GM19035 (cell line): Measurements from ENCODE around the gene PRADC1.

ENCODE experiments used
- ATAC-seq: cut with Tn5 transposase; IDR thresholded peaks from one replicate; pipeline ENCODE4 v1.9.1; 2021; ENCODE audit not compliant: unreplicated experiment

PRADC1 gene

DNA sequence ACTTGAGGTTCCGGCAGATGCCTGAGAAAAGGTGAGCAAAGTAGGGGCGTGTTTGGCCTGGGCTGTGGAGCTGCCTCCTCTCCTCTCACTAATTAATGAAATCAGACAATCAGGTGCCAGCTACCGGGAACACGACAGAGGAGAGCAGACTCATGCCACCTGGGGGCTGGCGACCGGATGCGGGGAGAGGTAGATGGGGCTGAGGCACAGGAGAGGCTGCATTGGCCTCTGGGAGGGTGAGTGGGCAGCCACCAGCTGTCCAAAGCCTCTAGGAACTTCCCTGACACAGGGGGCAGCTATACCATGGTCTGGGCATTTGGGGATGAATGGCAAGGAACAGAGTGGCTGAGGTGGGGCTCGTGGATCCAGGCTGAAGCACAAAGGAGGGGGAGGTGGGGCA lies 26.2 kb upstream of the PRADC1 start:
- ATAC-seq = no peak

- no peak for ATAC-seq
Measured at GRCh38 chr2:73258913-73259215, 25.8 kb upstream of the PRADC1 start.

- no peak for ATAC-seq
Measured at GRCh38 chr2:73258186-73258912, 25.3 kb upstream of the PRADC1 start.

GRCh38 chr2:73257425-73258125 lies 24.5 kb upstream of the PRADC1 start:
- ATAC-seq = no peak

DNA sequence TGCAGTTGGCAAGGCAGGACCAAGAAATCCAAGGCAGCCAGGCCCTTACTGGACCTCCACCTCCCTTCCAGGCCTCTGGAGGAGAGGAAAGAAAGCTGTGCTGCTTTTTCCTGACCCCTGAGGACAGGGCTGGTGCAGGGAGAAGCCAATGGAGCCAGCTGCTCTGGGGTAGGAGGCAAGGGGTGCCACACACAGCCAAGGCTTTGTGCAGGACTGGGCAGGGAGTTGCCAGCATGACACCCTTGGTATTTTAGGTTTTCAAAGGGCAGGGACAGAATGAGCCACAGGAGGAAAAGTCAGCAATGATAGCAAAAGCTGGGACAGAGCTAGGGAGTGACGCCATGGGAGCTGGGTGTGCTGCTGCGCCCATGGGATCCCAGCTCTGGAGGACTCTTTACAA lies 24.0 kb upstream of the PRADC1 start:
- no peak for ATAC-seq

GRCh38 chr2:73256618-73256922 lies 23.5 kb upstream of the PRADC1 start:
- no peak for ATAC-seq

GRCh38 chr2:73255907-73256617 lies 23.0 kb upstream of the PRADC1 start:
- ATAC-seq = no peak

- no peak for ATAC-seq
Measured at GRCh38 chr2:73255007-73255644, 22.1 kb upstream of the PRADC1 start.

- ATAC-seq = no peak
Measured at GRCh38 chr2:73254343-73255006, 21.4 kb upstream of the PRADC1 start.

- ATAC-seq = no peak
Measured at GRCh38 chr2:73253901-73254300, 20.9 kb upstream of the PRADC1 start.

- ATAC-seq = no peak
Measured at GRCh38 chr2:73253400-73253799, 20.4 kb upstream of the PRADC1 start.

DNA sequence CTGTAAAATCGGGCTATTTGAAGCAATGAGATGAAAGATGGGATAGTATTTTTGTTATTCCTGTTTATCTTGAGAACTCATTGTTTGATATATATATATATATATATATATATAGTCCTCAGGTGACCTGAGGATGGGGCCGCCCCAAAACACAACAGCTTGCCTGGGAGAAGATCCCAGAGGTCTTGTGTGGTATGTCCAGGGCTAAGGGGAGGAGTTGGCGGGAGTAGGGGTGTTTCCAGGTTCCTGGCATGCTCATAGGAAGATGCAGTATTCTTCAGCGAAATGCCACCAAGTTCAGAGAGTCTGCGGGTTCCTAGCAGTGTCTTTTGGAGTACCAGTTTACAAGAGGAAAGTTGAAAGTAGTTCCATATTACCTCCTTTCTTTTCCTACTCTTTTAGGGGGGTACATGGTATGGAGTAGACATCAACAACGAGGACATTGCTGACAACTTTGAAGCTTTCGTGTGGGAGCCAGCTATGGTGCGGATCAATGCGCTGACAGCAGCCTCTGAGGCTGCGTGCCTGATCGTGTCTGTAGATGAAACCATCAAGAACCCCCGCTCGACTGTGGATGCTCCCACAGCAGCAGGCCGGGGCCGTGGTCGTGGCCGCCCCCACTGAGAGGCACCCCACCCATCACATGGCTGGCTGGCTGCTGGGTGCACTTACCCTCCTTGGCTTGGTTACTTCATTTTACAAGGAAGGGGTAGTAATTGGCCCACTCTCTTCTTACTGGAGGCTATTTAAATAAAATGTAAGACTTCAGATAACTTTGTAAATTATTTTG lies 19.4 kb upstream of the PRADC1 start:
- ATAC-seq = no peak

GRCh38 chr2:73250872-73251846 lies 18.1 kb upstream of the PRADC1 start:
- no peak for ATAC-seq

- ATAC-seq = no peak
Measured at GRCh38 chr2:73249636-73250035, 16.6 kb upstream of the PRADC1 start.

DNA sequence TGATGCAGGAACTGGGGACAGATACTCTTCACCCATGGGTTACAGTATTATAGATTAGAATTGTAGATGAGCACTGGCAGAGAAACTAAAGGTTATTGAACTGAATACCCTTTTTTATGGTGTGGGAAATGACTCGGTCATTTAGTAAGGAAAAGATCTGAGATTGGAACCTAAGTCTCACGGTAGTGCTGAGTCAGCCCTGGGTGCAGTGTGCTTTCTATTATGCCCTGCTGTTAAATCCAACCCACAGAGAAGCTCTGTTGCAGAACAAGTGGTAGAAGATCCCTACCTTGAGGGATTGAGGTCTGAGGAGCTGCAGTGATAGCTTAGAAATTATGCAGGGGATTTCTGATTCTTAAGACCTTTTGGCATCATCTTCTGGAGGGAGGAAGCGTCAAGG lies 13.8 kb upstream of the PRADC1 start:
- no peak for ATAC-seq

DNA sequence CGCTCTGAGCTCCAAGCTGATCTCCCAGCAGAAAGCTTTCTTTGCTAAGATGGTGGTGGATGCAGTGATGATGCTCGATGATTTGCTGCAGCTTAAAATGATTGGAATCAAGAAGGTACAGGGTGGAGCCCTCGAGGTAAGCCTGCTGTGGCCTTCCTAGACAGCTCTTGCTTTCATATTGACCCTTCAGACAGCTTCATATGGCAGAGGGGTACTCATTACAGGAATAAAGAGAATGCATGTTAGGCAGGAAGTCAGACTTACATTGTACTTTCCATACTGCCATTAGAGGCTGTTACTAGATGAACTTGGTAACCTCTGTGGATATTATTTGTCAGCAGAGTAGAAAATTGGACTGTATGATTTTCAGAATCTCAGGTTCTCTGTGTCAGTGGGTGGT lies 11.5 kb upstream of the PRADC1 start:
- no peak for ATAC-seq

DNA sequence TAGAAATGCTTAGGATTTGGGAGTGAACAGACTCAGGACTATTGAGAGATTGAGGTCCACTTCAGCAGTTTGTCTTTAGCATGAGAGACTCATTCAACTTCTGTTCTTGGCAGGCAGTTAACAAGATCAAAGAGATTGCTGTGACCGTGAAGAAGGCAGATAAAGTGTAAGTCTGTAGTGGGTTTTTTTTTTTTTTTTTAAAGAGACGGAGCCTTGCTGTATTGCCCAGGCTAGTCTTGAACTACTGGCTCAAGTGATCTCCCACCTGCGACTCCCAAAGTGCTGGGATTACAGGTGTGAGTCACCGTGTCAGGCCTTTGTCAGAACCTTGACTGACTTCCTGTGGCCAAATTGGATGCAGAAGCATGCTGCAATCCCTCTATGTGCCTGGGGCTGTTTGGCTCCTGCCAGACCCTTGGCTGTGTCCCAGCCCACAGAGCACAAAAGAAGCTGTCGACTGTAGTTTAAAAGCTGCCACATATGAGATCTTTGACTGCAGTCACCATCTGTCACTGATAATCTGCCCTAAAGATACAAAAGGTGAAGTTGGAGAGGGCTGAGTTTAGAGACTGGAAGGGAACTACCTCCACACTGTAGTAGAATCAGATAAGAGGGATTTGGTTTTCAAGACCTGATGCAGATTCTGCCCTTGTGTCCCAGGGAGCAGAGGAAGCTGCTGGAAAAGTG lies 11.0 kb upstream of the PRADC1 start:
- no peak for ATAC-seq

GRCh38 chr2:73239776-73240175 lies 6.7 kb upstream of the PRADC1 start:
- no peak for ATAC-seq

GRCh38 chr2:73238976-73239375 lies 5.9 kb upstream of the PRADC1 start:
- no peak for ATAC-seq
